Measurements from ENCODE around the gene AHCYL1. TPM values are rescaled to one million over a fixed set of nuclear protein-coding genes. Genes with fewer than 3 reads are reported as not detected.

The AHCYL1 gene
- total and polyA plus RNA-seq, 4 donors: 41.9 to 79.0 (median 59.5) TPM

GRCh38 chr1:110067893-110068645 is 83.5 kb downstream of the AHCYL1 start:
- Histone ChIP-seq H3K27ac (ENCODE audit: low read depth in 1 of 2, low read length in 2 of 2) (no peak overlapping the region), H3K9me3 (ENCODE audit: control insufficient read depth, low read length) (no peaks in the 10 kb centered on the region), H3K27me3 (ENCODE audit: control insufficient read depth in 1 of 2, insufficient read depth in 2 of 2, low read length in 1 of 2) (peaks cover 0 to 2% of the 10 kb centered on the region in 2 donors), H3K4me1 (ENCODE audit: control insufficient read depth in 1 of 2, insufficient read depth in 2 of 2, low read length in 2 of 2) (no peaks in the 10 kb centered on the region), H3K4me3 (ENCODE audit: low read length in 2 of 2) (no peak overlapping the region), H3K36me3 (ENCODE audit: control insufficient read depth in 1 of 2, insufficient read depth in 2 of 2, low read length in 1 of 2) (no peaks in the 10 kb centered on the region)
- WGBS, 2 donors: 32 to 34% methylated on average over 66 to 68 of the region's 68 CpGs
- DNase-seq (peak in 1 of 2 donors; percentile 68), ATAC-seq (ENCODE audit: low FRiP score) (no peak)
- intact Hi-C loops (cut with DNase I): no loop called here

GRCh38 chr1:110068646-110069403 is 84.3 kb downstream of the AHCYL1 start:
- no peak overlapping the region for H3K27ac ChIP-seq (ENCODE audit: low read depth in 1 of 2, low read length in 2 of 2)
- H3K4me1 ChIP-seq (ENCODE audit: control insufficient read depth in 1 of 2, insufficient read depth in 2 of 2, low read length in 2 of 2): no peaks in the 10 kb centered on the region
- peak in 1 of 2 donors; percentile 69 for DNase-seq
- no peak overlapping the region for H3K4me3 ChIP-seq (ENCODE audit: low read length in 2 of 2)
- no peaks in the 10 kb centered on the region for H3K9me3 ChIP-seq (ENCODE audit: control insufficient read depth, low read length)
- 17 to 19% methylated on average over 68 of the region's 68 CpGs for WGBS, 2 donors
- intact Hi-C loops (cut with DNase I): no loop called here
- no peaks in the 10 kb centered on the region for H3K36me3 ChIP-seq (ENCODE audit: control insufficient read depth in 1 of 2, insufficient read depth in 2 of 2, low read length in 1 of 2)
- no peak for ATAC-seq (ENCODE audit: low FRiP score)
- H3K27me3 ChIP-seq (ENCODE audit: control insufficient read depth in 1 of 2, insufficient read depth in 2 of 2, low read length in 1 of 2): peaks cover 0 to 2% of the 10 kb centered on the region in 2 donors

GRCh38 chr1:110069404-110070281 is 85.1 kb downstream of the AHCYL1 start:
- Histone ChIP-seq H3K27ac (ENCODE audit: low read depth in 1 of 2, low read length in 2 of 2) (no peak overlapping the region), H3K36me3 (ENCODE audit: control insufficient read depth in 1 of 2, insufficient read depth in 2 of 2, low read length in 1 of 2) (no peaks in the 10 kb centered on the region), H3K9me3 (ENCODE audit: control insufficient read depth, low read length) (no peaks in the 10 kb centered on the region), H3K4me1 (ENCODE audit: control insufficient read depth in 1 of 2, insufficient read depth in 2 of 2, low read length in 2 of 2) (no peaks in the 10 kb centered on the region), H3K27me3 (ENCODE audit: control insufficient read depth in 1 of 2, insufficient read depth in 2 of 2, low read length in 1 of 2) (peaks cover 0 to 2% of the 10 kb centered on the region in 2 donors), H3K4me3 (ENCODE audit: low read length in 2 of 2) (no peak overlapping the region)
- DNase-seq (no peak), ATAC-seq (ENCODE audit: low FRiP score) (peak; percentile 3)
- intact Hi-C loops (cut with DNase I): no loop called here
- WGBS, 2 donors: 63% methylated on average over 64 of the region's 64 CpGs

- ATAC-seq (ENCODE audit: low FRiP score) (no peak), DNase-seq (no peak)
- Histone ChIP-seq H3K4me1 (ENCODE audit: control insufficient read depth in 1 of 2, insufficient read depth in 2 of 2, low read length in 2 of 2) (no peaks in the 10 kb centered on the region), H3K36me3 (ENCODE audit: control insufficient read depth in 1 of 2, insufficient read depth in 2 of 2, low read length in 1 of 2) (no peaks in the 10 kb centered on the region), H3K27me3 (ENCODE audit: control insufficient read depth in 1 of 2, insufficient read depth in 2 of 2, low read length in 1 of 2) (peaks cover 0 to 2% of the 10 kb centered on the region in 2 donors), H3K27ac (ENCODE audit: low read depth in 1 of 2, low read length in 2 of 2) (no peak overlapping the region), H3K9me3 (ENCODE audit: control insufficient read depth, low read length) (no peaks in the 10 kb centered on the region), H3K4me3 (ENCODE audit: low read length in 2 of 2) (no peak overlapping the region)
- WGBS, 2 donors: 10 to 16% methylated on average over 29 to 52 of the region's 52 CpGs
- intact Hi-C loops (cut with DNase I): no loop called here
Measured at GRCh38 chr1:110070282-110070669, 85.7 kb downstream of the AHCYL1 start.

- Histone ChIP-seq H3K4me3 (ENCODE audit: low read length in 2 of 2) (no peak within 1 kb of the TSS), H3K9me3 (ENCODE audit: control insufficient read depth, low read length) (no peaks in the 10 kb centered on the region), H3K27ac (ENCODE audit: low read depth in 1 of 2, low read length in 2 of 2) (no peak within 1 kb of the TSS), H3K27me3 (ENCODE audit: control insufficient read depth in 1 of 2, insufficient read depth in 2 of 2, low read length in 1 of 2) (peaks cover 0 to 2% of the 10 kb centered on the region in 2 donors), H3K36me3 (ENCODE audit: control insufficient read depth in 1 of 2, insufficient read depth in 2 of 2, low read length in 1 of 2) (no peaks in the 10 kb centered on the region), H3K4me1 (ENCODE audit: control insufficient read depth in 1 of 2, insufficient read depth in 2 of 2, low read length in 2 of 2) (no peaks in the 10 kb centered on the region)
- ATAC-seq (ENCODE audit: low FRiP score) (no peak), DNase-seq (no peak)
- intact Hi-C loops (cut with DNase I): no loop called here
- WGBS, 2 donors: 11 to 29% methylated on average over 10 to 27 of the region's 27 CpGs
Measured at GRCh38 chr1:110070671-110071242, 86.2 kb downstream of the AHCYL1 start, which contains the start of gene ALX3. Gene ALX3 (minus strand): TSS chr1:110070672. CDS start chr1:110070612, 60 bp downstream.

Other genes starting within 250 kb of the AHCYL1 start
- gene GSTM3, start 243.7 kb upstream of the AHCYL1 start, total RNA-seq: 10 to 100 TPM; 17.9 to 56.5 TPM
- 100 to 1,000 TPM in 1 of 2 donors, 10 to 100 TPM in 1; 75.7 to 146 TPM for gene GSTM3, start 243.7 kb upstream of the AHCYL1 start, polyA plus RNA-seq
- not detected for gene EPS8L3, start 220.8 kb upstream of the AHCYL1 start, total RNA-seq
- 10 to 100 TPM in 1 of 2 donors, under 1 TPM in 1; 0.46 to 36.7 TPM for gene EPS8L3, start 220.8 kb upstream of the AHCYL1 start, polyA plus RNA-seq
- 10 to 100 TPM; 66.8 to 69.1 TPM for gene CSF1, start 73.9 kb upstream of the AHCYL1 start, total RNA-seq
- 10 to 100 TPM in 1 of 2 donors, 1 to 10 TPM in 1; 5.0 to 31.4 TPM for gene CSF1, start 73.9 kb upstream of the AHCYL1 start, polyA plus RNA-seq
- 10 to 100 TPM; 28.6 to 45.9 TPM for gene STRIP1, start 49.9 kb downstream of the AHCYL1 start, total RNA-seq
- 10 to 100 TPM in 1 of 2 donors, 1 to 10 TPM in 1; 8.3 to 26.0 TPM for gene STRIP1, start 49.9 kb downstream of the AHCYL1 start, polyA plus RNA-seq
- gene ALX3, start 85.9 kb downstream of the AHCYL1 start, total RNA-seq: not detected
- not detected for gene ALX3, start 85.9 kb downstream of the AHCYL1 start, polyA plus RNA-seq
- not detected for gene UBL4B, start 127.7 kb downstream of the AHCYL1 start, total RNA-seq
- not detected for gene UBL4B, start 127.7 kb downstream of the AHCYL1 start, polyA plus RNA-seq
- gene SLC6A17, start 165.7 kb downstream of the AHCYL1 start, total RNA-seq: under 1 TPM; 0.21 to 0.49 TPM
- gene SLC6A17, start 165.7 kb downstream of the AHCYL1 start, polyA plus RNA-seq: under 1 TPM in 1 of 2 donors, not detected in 1; 0.18 TPM
- gene KCNC4, start 225.5 kb downstream of the AHCYL1 start, total RNA-seq: 10 to 100 TPM; 18.2 to 22.6 TPM
- 1 to 10 TPM in 1 of 2 donors, under 1 TPM in 1; 0.75 to 4.8 TPM for gene KCNC4, start 225.5 kb downstream of the AHCYL1 start, polyA plus RNA-seq